Endothelial cell of umbilical vein (primary cell): ENCODE results near the gene TFAP2E. TPM values are rescaled to one million over a fixed set of nuclear protein-coding genes. Genes with fewer than 3 reads are reported as not detected.

ENCODE experiments used
- BruUV-seq: library from RNA; stranded (reverse); fragments of 400-500 nt; replicated peaks from 2 replicates; lab custom pipeline; 2021; lab: Mats Ljungman, UMichigan
- CTCF ChIA-PET: fragments of 300-600, 350-600 bp; sonication (Branson Sonifier 250); formaldehyde crosslinking; loops from one replicate; lab custom pipeline; 2021; ENCODE audit warnings: antibody characterized with exemption, inconsistent platforms; lab: Charles Lee
- POLR2A ChIA-PET: fragments of 300-600, 350-600 bp; sonication (Branson Sonifier 250); formaldehyde crosslinking; loops from one replicate; lab custom pipeline; 2021; ENCODE audit warnings: antibody characterized with exemption, inconsistent platforms; lab: Charles Lee
- DNase-seq: peaks from one replicate; pipeline ENCODE4 v3.0.0-alpha.2; 2011; ENCODE audit warnings: low read depth, low spot score
- FAIRE-seq: peaks from 2 replicates; lab custom pipeline; 2011; peaks lifted over from hg19 to GRCh38; lab: Jason Lieb, UNC
- H2AFZ ChIP-seq: 2 replicates; pipeline ENCODE4 v1.6.0; 2012; ENCODE audit warnings: low read depth, low read length, control low read depth, inconsistent platforms
- H3K27ac ChIP-seq: 2 replicates; pipeline ENCODE4 v1.5.1; 2011; ENCODE audit warnings: low read depth, mild to moderate bottlenecking, control low read depth, low read length, moderate library complexity; ENCODE audit not compliant: insufficient read depth
- H3K27me3 ChIP-seq, 2 experiments: 2 replicates each; pipeline versions ENCODE4 v1.6.0 to v1.6.1; 2011; ENCODE audit warnings: low read length in 2 of 2, mixed read lengths in 1 of 2; ENCODE audit not compliant: control insufficient read depth in 2 of 2, insufficient read depth in 2 of 2
- H3K36me3 ChIP-seq, 2 experiments: 2 replicates in 1 of 2; 3 replicates in 1 of 2; pipeline ENCODE4 v1.5.1; 2011; ENCODE audit warnings: low read length in 2 of 2, mild to moderate bottlenecking in 1 of 2, moderate library complexity in 1 of 2; ENCODE audit not compliant: control insufficient read depth in 2 of 2, insufficient read depth in 2 of 2; ENCODE audit errors: extremely low read depth in 1 of 2
- H3K4me1 ChIP-seq: 3 replicates; pipeline ENCODE4 v1.5.1; 2011; ENCODE audit warnings: mild to moderate bottlenecking, low read length; ENCODE audit not compliant: control insufficient read depth, insufficient read depth; ENCODE audit errors: extremely low read depth
- H3K4me2 ChIP-seq: 2 replicates; pipeline ENCODE4 v1.6.1; 2011; ENCODE audit warnings: low read length, control low read depth, mixed read lengths; ENCODE audit not compliant: insufficient read depth
- H3K4me3 ChIP-seq, 3 experiments: fragments of 200-600 bp in 1 of 3; sonication (generic), shearing (Covaris generic) in 1 of 3; replicated peaks in 1 of 3; 2 replicates each; pipeline ENCODE4 v1.5.1; 2011 to 2016; ENCODE audit warnings: control low read depth in 3 of 3, low read length in 3 of 3, mild to moderate bottlenecking in 2 of 3, inconsistent platforms in 1 of 3, low read depth in 1 of 3, moderate library complexity in 1 of 3; ENCODE audit not compliant: insufficient read depth in 1 of 3
- H3K79me2 ChIP-seq: 2 replicates; pipeline ENCODE4 v1.6.0; 2012; ENCODE audit warnings: low read length, inconsistent platforms; ENCODE audit not compliant: control insufficient read depth, insufficient read depth
- H3K9ac ChIP-seq: replicated peaks from 2 replicates; pipeline ENCODE3; 2011; ENCODE audit warnings: low read length, control low read depth; ENCODE audit not compliant: insufficient read depth; ENCODE audit errors: extremely low read depth
- H3K9me1 ChIP-seq: replicated peaks from 3 replicates; pipeline ENCODE4 v1.6.0; 2011; ENCODE audit warnings: mild to moderate bottlenecking, low read length; ENCODE audit not compliant: control insufficient read depth, insufficient read depth; ENCODE audit errors: extremely low read depth
- H3K9me3 ChIP-seq: replicated peaks from 2 replicates; pipeline ENCODE4 v1.5.1; 2012; ENCODE audit warnings: low read length, inconsistent platforms; ENCODE audit not compliant: control insufficient read depth, insufficient read depth
- H4K20me1 ChIP-seq: replicated peaks from 2 replicates; pipeline ENCODE3; 2011; ENCODE audit warnings: mild to moderate bottlenecking, low read length; ENCODE audit not compliant: control insufficient read depth, insufficient read depth; ENCODE audit errors: extremely low read depth
- EZH2 ChIP-seq: IDR thresholded peaks from 2 replicates; pipeline ENCODE4 v1.6.1; 2012; ENCODE audit warnings: borderline replicate concordance, low read depth, mild to moderate bottlenecking, moderate library complexity, low read length, inconsistent platforms; ENCODE audit not compliant: severe bottlenecking
- FOS ChIP-seq: IDR thresholded peaks from 2 replicates; pipeline ENCODE4 v1.6.1; 2011; ENCODE audit warnings: mild to moderate bottlenecking, low read length, moderate library complexity, borderline replicate concordance; ENCODE audit not compliant: insufficient read depth
- GATA2 ChIP-seq: IDR thresholded peaks from 2 replicates; pipeline ENCODE4 v1.7.0; 2011; ENCODE audit warnings: low read depth, mild to moderate bottlenecking, moderate library complexity, mixed read lengths, low read length; ENCODE audit not compliant: insufficient read length, insufficient read depth
- JUN ChIP-seq: IDR thresholded peaks from 2 replicates; pipeline ENCODE4 v1.6.1; 2011; ENCODE audit warnings: borderline replicate concordance, low read depth; ENCODE audit not compliant: insufficient read length, insufficient read depth
- MYC ChIP-seq: IDR thresholded peaks from one replicate; pipeline ENCODE4 v1.6.1; 2011; ENCODE audit warnings: mild to moderate bottlenecking, low read depth, low read length
- POLR2A ChIP-seq: IDR thresholded peaks from 2 replicates; pipeline ENCODE4 v1.6.1; 2012; ENCODE audit warnings: low read depth, mild to moderate bottlenecking, control low read depth, low read length
- POLR2AphosphoS5 ChIP-seq: IDR thresholded peaks from 2 replicates; pipeline ENCODE4 v1.6.1; 2012; ENCODE audit warnings: low read depth, mild to moderate bottlenecking, control low read depth, low read length, moderate library complexity; ENCODE audit not compliant: insufficient read depth
- dilution Hi-C: fragments of 300-500 bp; cut with MboI; formaldehyde crosslinking; loops from one replicate; pipeline ENCODE4 v1.15.0; 2019; ENCODE audit warnings: low sequenced_read_pairs; ENCODE audit not compliant: extremely low pct_ligation_motif_present
- intact Hi-C: fragments of 100-400 bp; cut with micrococcal nuclease; formaldehyde crosslinking; loops from one replicate; pipeline ENCODE4 v1.10.0; 2022
- polyA plus RNA-seq, 4 experiments: library from polyadenylated mRNA; depleted of rRNA in 3 of 4; stranded (reverse) in 3 of 4; unstranded in 1 of 4; fragments of >200 nt; gene quantifications; 2 replicates each; pipeline versions ENCODE4 v1.2.1 to v1.2.3, GENCODE V29; 2011 to 2012; ENCODE audit warnings: missing spikeins in 1 of 4
- total RNA-seq: library from RNA; stranded (reverse); gene quantifications from 2 replicates; pipeline ENCODE4 v1.2.3, GENCODE V29; 2021
- TF ChIP-seq, protein P1 (sequence below), 2 donors: IDR thresholded peaks; 1 replicate in 1 of 2; 2 replicates in 1 of 2; pipeline ENCODE4 v1.5.1; 2011; ENCODE audit warnings: low read length in 2 of 2, mild to moderate bottlenecking in 2 of 2, moderate library complexity in 2 of 2, control low read depth in 1 of 2, inconsistent platforms in 1 of 2, low read depth in 1 of 2; ENCODE audit not compliant: insufficient read depth in 1 of 2; ENCODE audit errors: extremely low read depth in 1 of 2
- TF ChIP-seq, protein P2 (sequence below): IDR thresholded peaks from 2 replicates; pipeline ENCODE4 v1.6.1; 2011; ENCODE audit not compliant: insufficient read depth, insufficient read length

Gene TFAP2E
- total and polyA plus RNA-seq, 2 donors (not counting 3 experiments of a cell fraction or from before 2014, with no cell fraction given) = 0.06 TPM; not detected in 1

DNA sequence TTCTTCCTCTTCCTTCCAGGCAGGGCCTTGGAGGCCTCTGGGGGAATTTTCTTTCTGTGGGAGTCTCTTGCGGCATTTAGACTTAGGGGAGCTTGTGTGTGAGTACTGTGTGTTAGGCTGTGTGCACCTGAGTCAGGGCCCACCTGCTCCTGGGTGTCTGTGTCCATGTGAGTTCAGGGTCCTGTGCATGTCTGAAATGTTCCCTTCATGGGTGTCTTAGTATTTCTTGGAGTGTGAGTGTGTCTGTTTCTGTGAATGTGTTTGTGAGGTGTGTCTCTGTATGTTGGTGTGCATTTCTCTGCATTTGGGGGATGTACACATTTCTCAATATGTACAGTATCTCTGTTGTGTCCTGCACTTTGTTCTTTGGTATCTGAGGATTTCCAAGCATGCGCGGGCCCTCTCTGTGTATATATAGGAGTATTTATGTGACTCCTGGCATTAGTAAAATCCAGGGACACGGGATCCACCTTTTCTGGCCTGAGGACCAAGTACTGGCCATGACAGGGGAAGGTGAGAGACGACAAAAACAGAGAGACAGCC is 2.4 kb downstream of the TFAP2E start:
- H3K79me2 ChIP-seq = no peaks in the 10 kb centered on the region
- peaks cover 9% of the 10 kb centered on the region for H3K4me1 ChIP-seq
- H3K9me3 ChIP-seq = no peaks in the 10 kb centered on the region
- H2AFZ ChIP-seq = no peak overlapping the region
- FAIRE-seq = no peak
- TF ChIP-seq MYC (no peak), JUN (no peak), FOS (no peak), GATA2 (no peak), POLR2AphosphoS5 (no peak), POLR2A (no peak), EZH2 (no peak)
- TF ChIP-seq, protein P1, sequence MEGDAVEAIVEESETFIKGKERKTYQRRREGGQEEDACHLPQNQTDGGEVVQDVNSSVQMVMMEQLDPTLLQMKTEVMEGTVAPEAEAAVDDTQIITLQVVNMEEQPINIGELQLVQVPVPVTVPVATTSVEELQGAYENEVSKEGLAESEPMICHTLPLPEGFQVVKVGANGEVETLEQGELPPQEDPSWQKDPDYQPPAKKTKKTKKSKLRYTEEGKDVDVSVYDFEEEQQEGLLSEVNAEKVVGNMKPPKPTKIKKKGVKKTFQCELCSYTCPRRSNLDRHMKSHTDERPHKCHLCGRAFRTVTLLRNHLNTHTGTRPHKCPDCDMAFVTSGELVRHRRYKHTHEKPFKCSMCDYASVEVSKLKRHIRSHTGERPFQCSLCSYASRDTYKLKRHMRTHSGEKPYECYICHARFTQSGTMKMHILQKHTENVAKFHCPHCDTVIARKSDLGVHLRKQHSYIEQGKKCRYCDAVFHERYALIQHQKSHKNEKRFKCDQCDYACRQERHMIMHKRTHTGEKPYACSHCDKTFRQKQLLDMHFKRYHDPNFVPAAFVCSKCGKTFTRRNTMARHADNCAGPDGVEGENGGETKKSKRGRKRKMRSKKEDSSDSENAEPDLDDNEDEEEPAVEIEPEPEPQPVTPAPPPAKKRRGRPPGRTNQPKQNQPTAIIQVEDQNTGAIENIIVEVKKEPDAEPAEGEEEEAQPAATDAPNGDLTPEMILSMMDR (IDR thresholded peaks at IDR 0.05; ENCODE audit: extremely low read depth in 1 of 2, insufficient read depth in 1 of 2, low read depth in 1 of 2, low read length in 2 of 2) = no peak
- TF ChIP-seq, protein P2, sequence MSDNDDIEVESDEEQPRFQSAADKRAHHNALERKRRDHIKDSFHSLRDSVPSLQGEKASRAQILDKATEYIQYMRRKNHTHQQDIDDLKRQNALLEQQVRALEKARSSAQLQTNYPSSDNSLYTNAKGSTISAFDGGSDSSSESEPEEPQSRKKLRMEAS = no peak
- no peak overlapping the region for H3K9ac ChIP-seq
- H3K27ac ChIP-seq = no peak overlapping the region
- DNase-seq = no peak
- H4K20me1 ChIP-seq = no peaks in the 10 kb centered on the region
- H3K9me1 ChIP-seq = no peaks in the 10 kb centered on the region
- no peak overlapping the region for H3K4me3 ChIP-seq
- BruUV-seq = no TSS peak
- dilution Hi-C loops = no loop called here
- no peak overlapping the region for H3K4me2 ChIP-seq
- H3K27me3 ChIP-seq = peaks cover 43 to 65% of the 10 kb centered on the region in 2 experiments
- intact Hi-C loops = no loop called here
- ChIA-PET POLR2A (no interaction called here), CTCF (interaction anchor here (1.1 kb wide), 2 partner anchors 11 to 140 kb away, joined by 3 to 4 read pairs; no protein-coding TSS in a partner anchor)
- no peaks in the 10 kb centered on the region for H3K36me3 ChIP-seq
